ENCODE measurements around the gene MYEF2.
A peak's percentile ranks its signal among the peaks of the same experiment; 100 is the strongest.

MYEF2 gene, protein sequence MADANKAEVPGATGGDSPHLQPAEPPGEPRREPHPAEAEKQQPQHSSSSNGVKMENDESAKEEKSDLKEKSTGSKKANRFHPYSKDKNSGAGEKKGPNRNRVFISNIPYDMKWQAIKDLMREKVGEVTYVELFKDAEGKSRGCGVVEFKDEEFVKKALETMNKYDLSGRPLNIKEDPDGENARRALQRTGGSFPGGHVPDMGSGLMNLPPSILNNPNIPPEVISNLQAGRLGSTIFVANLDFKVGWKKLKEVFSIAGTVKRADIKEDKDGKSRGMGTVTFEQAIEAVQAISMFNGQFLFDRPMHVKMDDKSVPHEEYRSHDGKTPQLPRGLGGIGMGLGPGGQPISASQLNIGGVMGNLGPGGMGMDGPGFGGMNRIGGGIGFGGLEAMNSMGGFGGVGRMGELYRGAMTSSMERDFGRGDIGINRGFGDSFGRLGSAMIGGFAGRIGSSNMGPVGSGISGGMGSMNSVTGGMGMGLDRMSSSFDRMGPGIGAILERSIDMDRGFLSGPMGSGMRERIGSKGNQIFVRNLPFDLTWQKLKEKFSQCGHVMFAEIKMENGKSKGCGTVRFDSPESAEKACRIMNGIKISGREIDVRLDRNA

DNA sequence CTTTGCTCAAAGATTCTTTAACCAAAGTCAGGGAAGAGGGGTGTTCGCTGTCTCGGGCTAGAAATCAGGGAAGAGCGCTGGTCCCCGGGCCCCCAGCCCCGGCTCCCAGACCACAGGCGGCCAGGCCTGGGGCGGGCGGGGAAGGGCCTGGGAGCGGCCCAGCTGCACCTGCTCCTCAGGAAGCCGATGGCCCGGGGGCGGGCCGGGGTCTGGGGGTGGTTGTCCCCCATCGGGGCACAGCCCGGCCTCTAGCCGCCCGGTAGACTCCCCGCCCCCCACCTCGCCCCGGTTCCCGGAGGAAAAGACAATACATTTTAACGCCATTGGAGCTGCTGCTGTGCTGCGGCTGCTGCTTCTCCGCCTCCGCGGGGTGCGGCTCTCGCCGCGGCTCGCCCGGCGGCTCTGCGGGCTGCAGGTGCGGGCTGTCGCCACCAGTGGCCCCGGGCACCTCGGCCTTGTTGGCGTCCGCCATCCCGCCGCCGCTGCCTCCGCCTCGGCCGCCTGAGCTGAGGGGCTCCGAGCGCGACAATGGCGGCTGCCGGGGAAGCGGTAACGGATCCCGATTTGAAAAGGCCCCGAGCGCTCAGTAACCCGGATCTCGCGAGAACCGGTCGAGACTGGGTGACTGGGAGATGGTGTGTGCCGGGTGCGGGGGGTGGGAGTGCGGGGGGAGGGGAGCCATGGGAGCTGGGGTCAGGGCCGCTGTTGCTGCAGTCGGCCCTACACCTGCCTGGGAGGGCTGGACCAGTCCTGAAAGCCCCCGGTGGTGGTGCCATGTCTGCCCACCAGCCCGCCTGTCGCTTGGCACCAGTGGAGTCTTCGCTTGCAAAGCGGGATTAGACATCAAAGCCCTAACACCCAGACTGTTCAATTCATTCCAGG, at the start of gene MYEF2:
MYEF2 (minus strand) TSS at position 530 of the 882 bp plus-strand sequence; CDS start at position 472, 58 bp downstream.
- Histone ChIP-seq H3K4me2 (ENCODE audit: low read depth, low read length, poor library complexity, severe bottlenecking) (peak within 1 kb of the TSS; percentile 97), H4K20me1 (ENCODE audit: insufficient read depth, low read length, poor library complexity, severe bottlenecking) (peaks cover 44% of the 10 kb centered on the region), H3K4me3 (ENCODE audit: low read length, poor library complexity, severe bottlenecking) (peak within 1 kb of the TSS; percentile 90), H3K9ac (ENCODE audit: low read depth, low read length, poor library complexity, severe bottlenecking) (peak within 1 kb of the TSS; percentile 92), H3K9me2 (replicated peaks; ENCODE audit: low read depth, low read length) (no peaks in the 10 kb centered on the region), H3K27me3 (ENCODE audit: insufficient read depth, low read length, poor library complexity, severe bottlenecking) (no peaks in the 10 kb centered on the region), H3K9me3 (ENCODE audit: insufficient read depth, low read depth, low read length) (0 out of 2 replicates have a peak, but pooled peaks cover 1% of the 10 kb centered on the region), H2AFZ (ENCODE audit: low read length) (peak within 1 kb of the TSS; percentile 99), H3K4me1 (ENCODE audit: insufficient read depth, low read length, poor library complexity, severe bottlenecking) (peaks cover 33% of the 10 kb centered on the region), H3K36me3 (ENCODE audit: insufficient read depth, low read length) (no peaks in the 10 kb centered on the region), H3F3A (ENCODE audit: low read depth) (no peaks in the 10 kb centered on the region), H3K79me2 (ENCODE audit: insufficient read depth, low read length) (peaks cover 49% of the 10 kb centered on the region)
- TF ChIP-seq, protein P1, sequence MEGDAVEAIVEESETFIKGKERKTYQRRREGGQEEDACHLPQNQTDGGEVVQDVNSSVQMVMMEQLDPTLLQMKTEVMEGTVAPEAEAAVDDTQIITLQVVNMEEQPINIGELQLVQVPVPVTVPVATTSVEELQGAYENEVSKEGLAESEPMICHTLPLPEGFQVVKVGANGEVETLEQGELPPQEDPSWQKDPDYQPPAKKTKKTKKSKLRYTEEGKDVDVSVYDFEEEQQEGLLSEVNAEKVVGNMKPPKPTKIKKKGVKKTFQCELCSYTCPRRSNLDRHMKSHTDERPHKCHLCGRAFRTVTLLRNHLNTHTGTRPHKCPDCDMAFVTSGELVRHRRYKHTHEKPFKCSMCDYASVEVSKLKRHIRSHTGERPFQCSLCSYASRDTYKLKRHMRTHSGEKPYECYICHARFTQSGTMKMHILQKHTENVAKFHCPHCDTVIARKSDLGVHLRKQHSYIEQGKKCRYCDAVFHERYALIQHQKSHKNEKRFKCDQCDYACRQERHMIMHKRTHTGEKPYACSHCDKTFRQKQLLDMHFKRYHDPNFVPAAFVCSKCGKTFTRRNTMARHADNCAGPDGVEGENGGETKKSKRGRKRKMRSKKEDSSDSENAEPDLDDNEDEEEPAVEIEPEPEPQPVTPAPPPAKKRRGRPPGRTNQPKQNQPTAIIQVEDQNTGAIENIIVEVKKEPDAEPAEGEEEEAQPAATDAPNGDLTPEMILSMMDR (conservative IDR thresholded peaks at IDR 0.05; ENCODE audit: low read length): no peak
- no peak for TF ChIP-seq EZH2phosphoT487 (IDR thresholded peaks at IDR 0.05; ENCODE audit: borderline replicate concordance)

DNA sequence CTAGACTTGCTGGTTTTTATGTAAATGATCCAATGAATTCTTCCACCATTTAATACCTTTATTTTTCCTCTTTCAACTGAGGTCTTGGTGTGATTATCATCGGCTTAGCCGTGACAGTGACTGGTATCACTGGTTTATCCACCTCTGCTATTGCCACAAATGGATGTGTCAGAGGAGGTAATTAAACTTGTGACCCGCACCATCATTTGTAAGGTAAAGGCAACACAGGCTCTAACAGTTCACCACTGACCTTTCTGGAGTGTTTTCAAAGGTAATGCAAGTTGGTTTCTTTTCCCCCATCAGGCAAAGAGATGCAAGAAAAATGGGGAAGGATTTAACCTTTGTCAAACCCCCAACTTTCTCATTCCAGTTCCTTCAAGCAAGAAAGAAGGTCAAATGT, 47.7 kb upstream of the MYEF2 start:
- Histone ChIP-seq H3K9me2 (replicated peaks; ENCODE audit: low read depth, low read length) (no peaks in the 10 kb centered on the region), H3K4me2 (ENCODE audit: low read depth, low read length, poor library complexity, severe bottlenecking) (no peak overlapping the region)
- TF ChIP-seq EZH2phosphoT487 (IDR thresholded peaks at IDR 0.05; ENCODE audit: borderline replicate concordance): no peak
- TF ChIP-seq, protein P1 (conservative IDR thresholded peaks at IDR 0.05; ENCODE audit: low read length): no peak

DNA sequence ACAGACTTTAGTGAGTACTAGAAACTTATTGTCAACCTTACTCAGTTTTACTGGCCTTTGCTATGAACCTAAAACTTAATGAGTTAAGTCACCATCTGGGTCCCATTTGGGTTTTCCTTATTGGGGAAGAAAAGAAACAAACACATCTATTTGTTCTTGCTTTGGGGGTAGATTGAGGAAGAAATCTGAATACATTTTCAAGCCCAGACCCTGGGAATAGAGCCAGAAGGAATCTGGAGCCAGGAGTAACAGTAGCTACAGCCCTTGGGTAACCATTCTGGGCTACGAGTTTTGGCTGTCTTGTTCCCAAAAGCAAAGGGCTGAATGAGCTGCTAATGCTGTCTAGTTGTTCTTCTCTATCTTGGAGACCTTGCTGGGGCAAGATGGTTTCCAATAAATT, 44.5 kb upstream of the MYEF2 start:
- Histone ChIP-seq H3F3A (ENCODE audit: low read depth) (no peaks in the 10 kb centered on the region), H3K27me3 (ENCODE audit: insufficient read depth, low read length, poor library complexity, severe bottlenecking) (no peaks in the 10 kb centered on the region), H3K4me1 (ENCODE audit: insufficient read depth, low read length, poor library complexity, severe bottlenecking) (no peaks in the 10 kb centered on the region), H4K20me1 (ENCODE audit: insufficient read depth, low read length, poor library complexity, severe bottlenecking) (no peaks in the 10 kb centered on the region), H3K9ac (ENCODE audit: low read depth, low read length, poor library complexity, severe bottlenecking) (no peak overlapping the region), H3K4me2 (ENCODE audit: low read depth, low read length, poor library complexity, severe bottlenecking) (no peak overlapping the region), H2AFZ (ENCODE audit: low read length) (no peak overlapping the region), H3K79me2 (ENCODE audit: insufficient read depth, low read length) (no peaks in the 10 kb centered on the region), H3K9me3 (ENCODE audit: insufficient read depth, low read depth, low read length) (no peaks in the 10 kb centered on the region), H3K4me3 (ENCODE audit: low read length, poor library complexity, severe bottlenecking) (no peak overlapping the region), H3K36me3 (ENCODE audit: insufficient read depth, low read length) (no peaks in the 10 kb centered on the region), H3K9me2 (replicated peaks; ENCODE audit: low read depth, low read length) (no peaks in the 10 kb centered on the region)
- TF ChIP-seq, protein P1 (conservative IDR thresholded peaks at IDR 0.05; ENCODE audit: low read length): no peak
- TF ChIP-seq EZH2phosphoT487 (IDR thresholded peaks at IDR 0.05; ENCODE audit: borderline replicate concordance): no peak

More for the DNA sequence above, 47.7 kb upstream of the MYEF2 start:
- Histone ChIP-seq H4K20me1 (ENCODE audit: insufficient read depth, low read length, poor library complexity, severe bottlenecking) (no peaks in the 10 kb centered on the region), H3K79me2 (ENCODE audit: insufficient read depth, low read length) (no peaks in the 10 kb centered on the region), H3K4me3 (ENCODE audit: low read length, poor library complexity, severe bottlenecking) (no peak overlapping the region), H3K4me1 (ENCODE audit: insufficient read depth, low read length, poor library complexity, severe bottlenecking) (no peaks in the 10 kb centered on the region), H3K27me3 (ENCODE audit: insufficient read depth, low read length, poor library complexity, severe bottlenecking) (no peaks in the 10 kb centered on the region), H3K9ac (ENCODE audit: low read depth, low read length, poor library complexity, severe bottlenecking) (no peak overlapping the region), H3F3A (ENCODE audit: low read depth) (no peaks in the 10 kb centered on the region), H3K9me3 (ENCODE audit: insufficient read depth, low read depth, low read length) (no peaks in the 10 kb centered on the region), H3K36me3 (ENCODE audit: insufficient read depth, low read length) (no peaks in the 10 kb centered on the region), H2AFZ (ENCODE audit: low read length) (no peak overlapping the region)

Measured in Loucy (cell line).